Endothelial cell (in vitro differentiated cells): ENCODE data around the gene TMEM18. TPM values are rescaled to one million over a fixed set of nuclear protein-coding genes. Genes with fewer than 3 reads are reported as not detected.

Experiments
- DNase-seq: peaks from one replicate; pipeline ENCODE4 v3.0.0; 2021; ENCODE audit warnings: low spot score
- H3K27ac Mint-ChIP-seq: one replicate; pipeline ENCODE4 v1.8.0; 2021; ENCODE audit warnings: mixed read lengths, inconsistent platforms; ENCODE audit not compliant: unreplicated experiment
- H3K27me3 Mint-ChIP-seq: one replicate; pipeline ENCODE4 v1.8.0; 2021; ENCODE audit warnings: mild to moderate bottlenecking, moderate library complexity, mixed read lengths, inconsistent platforms; ENCODE audit not compliant: unreplicated experiment
- H3K36me3 Mint-ChIP-seq: one replicate; pipeline ENCODE4 v1.8.0; 2021; ENCODE audit warnings: mild to moderate bottlenecking, low read depth, mixed read lengths, inconsistent platforms; ENCODE audit not compliant: unreplicated experiment
- H3K4me1 Mint-ChIP-seq: one replicate; pipeline ENCODE4 v1.8.0; 2021; ENCODE audit warnings: mild to moderate bottlenecking, mixed read lengths, inconsistent platforms; ENCODE audit not compliant: unreplicated experiment
- H3K4me3 Mint-ChIP-seq: one replicate; pipeline ENCODE4 v1.8.0; 2021; ENCODE audit warnings: mild to moderate bottlenecking, mixed read lengths, inconsistent platforms; ENCODE audit not compliant: unreplicated experiment
- H3K9me3 Mint-ChIP-seq: one replicate; pipeline ENCODE4 v1.8.0; 2021; ENCODE audit warnings: mixed read lengths, inconsistent platforms; ENCODE audit not compliant: unreplicated experiment
- total RNA-seq: library from RNA; stranded (reverse); fragmentation: NEBNext Ultra II Directional; extraction: Animal tissue kit (Norgen Biotek cat#: 25700); gene quantifications from one replicate; pipeline ENCODE4 v1.2.1, GENCODE V29; 2021; ENCODE audit not compliant: unreplicated experiment
- TF ChIP-seq, protein P1 (sequence below): fragments of 200-600 bp; sonication (generic); IDR thresholded peaks from one replicate; pipeline ENCODE4 v1.5.0; 2021; ENCODE audit warnings: antibody characterized with exemption; ENCODE audit not compliant: unreplicated experiment

The TMEM18 gene
- total RNA-seq, 1 donor from 2014 or later = 26.3 TPM

DNA sequence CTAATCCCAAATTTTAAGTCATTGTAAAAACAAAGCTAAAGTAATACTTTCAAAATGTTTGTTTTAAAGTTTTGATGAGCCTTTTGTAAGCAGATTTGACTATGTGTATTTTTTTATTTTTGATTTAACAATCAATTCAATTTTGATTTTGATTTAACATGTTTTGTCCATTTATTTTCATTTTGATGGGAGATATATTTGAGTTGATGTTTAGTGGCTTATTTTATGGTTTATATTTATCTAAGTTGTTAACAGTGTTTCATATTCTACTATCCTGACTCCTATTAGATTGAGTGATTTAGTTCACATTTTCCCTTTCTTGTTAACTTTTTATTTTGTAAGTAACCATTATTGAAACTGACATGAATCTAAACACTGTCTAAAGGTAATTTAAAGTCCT lies 44.7 kb downstream of the TMEM18 start:
- Mint-ChIP-seq H3K36me3 (no peaks in the 10 kb centered on the region), H3K4me3 (no peak overlapping the region)

DNA sequence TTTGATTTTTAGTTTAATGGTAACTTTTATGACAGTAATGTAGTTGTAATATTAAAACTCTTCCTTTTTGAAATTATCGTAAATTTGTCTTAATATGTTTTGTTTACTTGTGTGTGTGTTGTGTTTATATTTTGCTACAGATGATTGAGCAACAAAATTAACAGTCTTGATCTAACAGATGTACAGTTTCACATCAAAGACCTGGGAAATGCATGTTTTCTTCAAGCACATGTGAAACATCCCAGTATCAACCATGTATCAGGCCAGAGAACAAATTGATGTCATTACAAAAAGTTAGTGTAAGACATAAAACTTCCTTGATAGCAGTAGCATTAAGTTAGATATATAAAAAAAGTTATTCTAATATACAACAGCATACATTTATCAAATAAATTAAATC lies 45.5 kb downstream of the TMEM18 start:
- no peaks in the 10 kb centered on the region for H3K36me3 Mint-ChIP-seq
- TF ChIP-seq, protein P1, sequence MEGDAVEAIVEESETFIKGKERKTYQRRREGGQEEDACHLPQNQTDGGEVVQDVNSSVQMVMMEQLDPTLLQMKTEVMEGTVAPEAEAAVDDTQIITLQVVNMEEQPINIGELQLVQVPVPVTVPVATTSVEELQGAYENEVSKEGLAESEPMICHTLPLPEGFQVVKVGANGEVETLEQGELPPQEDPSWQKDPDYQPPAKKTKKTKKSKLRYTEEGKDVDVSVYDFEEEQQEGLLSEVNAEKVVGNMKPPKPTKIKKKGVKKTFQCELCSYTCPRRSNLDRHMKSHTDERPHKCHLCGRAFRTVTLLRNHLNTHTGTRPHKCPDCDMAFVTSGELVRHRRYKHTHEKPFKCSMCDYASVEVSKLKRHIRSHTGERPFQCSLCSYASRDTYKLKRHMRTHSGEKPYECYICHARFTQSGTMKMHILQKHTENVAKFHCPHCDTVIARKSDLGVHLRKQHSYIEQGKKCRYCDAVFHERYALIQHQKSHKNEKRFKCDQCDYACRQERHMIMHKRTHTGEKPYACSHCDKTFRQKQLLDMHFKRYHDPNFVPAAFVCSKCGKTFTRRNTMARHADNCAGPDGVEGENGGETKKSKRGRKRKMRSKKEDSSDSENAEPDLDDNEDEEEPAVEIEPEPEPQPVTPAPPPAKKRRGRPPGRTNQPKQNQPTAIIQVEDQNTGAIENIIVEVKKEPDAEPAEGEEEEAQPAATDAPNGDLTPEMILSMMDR = no peak
- no peak for DNase-seq
- peaks cover 2% of the 10 kb centered on the region for H3K27me3 Mint-ChIP-seq
- H3K4me1 Mint-ChIP-seq = peaks cover 6% of the 10 kb centered on the region
- no peak overlapping the region for H3K27ac Mint-ChIP-seq
- H3K9me3 Mint-ChIP-seq = no peaks in the 10 kb centered on the region
- no peak overlapping the region for H3K4me3 Mint-ChIP-seq

More for the DNA sequence above, 44.7 kb downstream of the TMEM18 start:
- Mint-ChIP-seq H3K27me3 (peaks cover 2% of the 10 kb centered on the region), H3K9me3 (no peaks in the 10 kb centered on the region), H3K4me1 (peaks cover 6% of the 10 kb centered on the region), H3K27ac (no peak overlapping the region)
- DNase-seq = no peak
- TF ChIP-seq, protein P1 = no peak

DNA sequence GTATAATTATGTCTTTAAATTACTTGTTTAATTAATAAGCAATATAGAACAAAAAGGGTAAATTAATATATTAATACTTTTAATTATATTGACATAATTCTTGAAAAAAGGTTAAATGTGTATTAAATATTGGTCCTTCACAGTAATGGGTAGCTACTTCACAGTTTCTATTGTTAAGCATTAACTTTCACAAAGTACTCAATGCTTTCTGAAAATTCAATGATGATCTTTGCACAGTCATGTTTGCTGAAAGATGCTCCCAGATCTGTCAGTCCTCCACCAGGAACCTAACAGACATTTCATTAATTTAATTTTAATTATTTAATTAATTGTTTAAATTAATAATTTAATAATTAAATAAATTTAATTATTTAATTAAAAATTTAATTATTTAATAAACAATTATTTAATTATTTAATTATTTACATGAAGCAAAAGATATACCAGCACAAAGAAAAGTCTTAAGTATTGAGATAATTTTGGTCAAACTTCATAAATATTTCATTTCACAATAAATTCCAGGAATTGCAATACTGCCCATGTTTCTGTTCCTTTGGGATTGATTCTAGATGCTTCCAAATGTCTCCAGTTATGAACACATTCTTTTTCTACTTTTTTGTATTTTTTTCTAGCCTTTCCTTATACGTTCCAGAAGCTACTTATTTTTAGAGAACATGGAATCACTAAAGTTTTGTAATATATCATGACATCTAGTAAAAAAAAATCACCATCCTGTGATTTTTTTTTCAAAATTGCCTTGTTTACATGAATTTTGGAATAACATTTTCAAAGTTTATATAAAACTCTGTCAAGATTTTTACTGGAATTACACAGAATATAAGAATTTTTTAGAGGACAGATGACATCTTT lies 46.5 kb downstream of the TMEM18 start:
- no peak overlapping the region for H3K27ac Mint-ChIP-seq
- DNase-seq = no peak
- H3K9me3 Mint-ChIP-seq = no peaks in the 10 kb centered on the region
- H3K4me1 Mint-ChIP-seq = peaks cover 6% of the 10 kb centered on the region
- TF ChIP-seq, protein P1 = no peak
- no peaks in the 10 kb centered on the region for H3K36me3 Mint-ChIP-seq
- H3K27me3 Mint-ChIP-seq = peaks cover 2% of the 10 kb centered on the region
- H3K4me3 Mint-ChIP-seq = no peak overlapping the region

DNA sequence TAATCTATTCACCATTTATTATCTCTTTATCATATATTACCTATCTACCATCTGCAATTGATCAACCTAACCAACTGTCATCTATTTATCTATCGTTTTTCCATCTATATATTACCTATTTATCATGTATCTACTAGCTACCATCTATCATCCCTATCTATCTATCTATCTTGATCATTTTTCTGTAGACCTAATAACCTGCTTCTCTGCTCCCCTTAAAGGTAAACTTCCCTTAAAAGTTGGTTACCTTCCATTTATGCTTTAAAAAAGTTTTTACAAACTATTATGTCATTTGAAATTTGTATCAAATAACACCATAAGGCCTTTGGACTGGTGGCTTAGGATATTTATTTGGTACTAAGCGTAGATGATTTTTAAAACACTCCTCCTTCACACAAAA lies 47.2 kb downstream of the TMEM18 start:
- no peak overlapping the region for H3K4me3 Mint-ChIP-seq
- DNase-seq = no peak

DNA sequence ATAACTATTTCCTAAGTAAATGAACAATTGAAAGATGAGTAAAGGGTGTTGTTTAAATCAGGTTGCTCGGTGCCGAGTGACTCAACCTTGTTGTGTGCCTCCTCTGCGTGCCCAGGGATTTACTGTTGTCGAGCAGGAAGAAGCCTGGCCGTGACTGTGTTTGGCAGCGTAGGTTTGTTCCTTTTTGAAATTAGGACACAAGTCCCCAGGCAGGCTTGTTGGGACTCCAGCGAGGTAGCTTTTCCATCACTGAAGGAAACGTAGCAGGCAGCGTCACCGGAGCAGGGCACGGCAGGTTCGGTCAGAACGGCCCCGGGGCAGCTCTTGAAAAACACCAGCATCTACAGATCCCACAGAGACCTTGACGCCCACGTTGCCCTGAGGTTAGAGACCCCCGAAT lies 48.6 kb downstream of the TMEM18 start:
- H3K27ac Mint-ChIP-seq = no peak overlapping the region
- TF ChIP-seq, protein P1 = no peak
- H3K36me3 Mint-ChIP-seq = no peaks in the 10 kb centered on the region
- DNase-seq = no peak
- H3K4me3 Mint-ChIP-seq = no peak overlapping the region
- peaks cover 6% of the 10 kb centered on the region for H3K4me1 Mint-ChIP-seq
- no peaks in the 10 kb centered on the region for H3K27me3 Mint-ChIP-seq
- no peaks in the 10 kb centered on the region for H3K9me3 Mint-ChIP-seq

More for the DNA sequence above, 47.2 kb downstream of the TMEM18 start:
- Mint-ChIP-seq H3K4me1 (peaks cover 6% of the 10 kb centered on the region), H3K36me3 (no peaks in the 10 kb centered on the region), H3K27ac (no peak overlapping the region), H3K9me3 (no peaks in the 10 kb centered on the region), H3K27me3 (peaks cover 2% of the 10 kb centered on the region)
- TF ChIP-seq, protein P1 = no peak
